Measurements from ENCODE around the gene MKS1. TPM values are rescaled to one million over a fixed set of nuclear protein-coding genes. Genes with fewer than 3 reads are reported as not detected.

The MKS1 gene
- polyA plus RNA-seq, 3 donors from 2014 or later: 1.6 to 7.9 (median 6.4) TPM

DNA sequence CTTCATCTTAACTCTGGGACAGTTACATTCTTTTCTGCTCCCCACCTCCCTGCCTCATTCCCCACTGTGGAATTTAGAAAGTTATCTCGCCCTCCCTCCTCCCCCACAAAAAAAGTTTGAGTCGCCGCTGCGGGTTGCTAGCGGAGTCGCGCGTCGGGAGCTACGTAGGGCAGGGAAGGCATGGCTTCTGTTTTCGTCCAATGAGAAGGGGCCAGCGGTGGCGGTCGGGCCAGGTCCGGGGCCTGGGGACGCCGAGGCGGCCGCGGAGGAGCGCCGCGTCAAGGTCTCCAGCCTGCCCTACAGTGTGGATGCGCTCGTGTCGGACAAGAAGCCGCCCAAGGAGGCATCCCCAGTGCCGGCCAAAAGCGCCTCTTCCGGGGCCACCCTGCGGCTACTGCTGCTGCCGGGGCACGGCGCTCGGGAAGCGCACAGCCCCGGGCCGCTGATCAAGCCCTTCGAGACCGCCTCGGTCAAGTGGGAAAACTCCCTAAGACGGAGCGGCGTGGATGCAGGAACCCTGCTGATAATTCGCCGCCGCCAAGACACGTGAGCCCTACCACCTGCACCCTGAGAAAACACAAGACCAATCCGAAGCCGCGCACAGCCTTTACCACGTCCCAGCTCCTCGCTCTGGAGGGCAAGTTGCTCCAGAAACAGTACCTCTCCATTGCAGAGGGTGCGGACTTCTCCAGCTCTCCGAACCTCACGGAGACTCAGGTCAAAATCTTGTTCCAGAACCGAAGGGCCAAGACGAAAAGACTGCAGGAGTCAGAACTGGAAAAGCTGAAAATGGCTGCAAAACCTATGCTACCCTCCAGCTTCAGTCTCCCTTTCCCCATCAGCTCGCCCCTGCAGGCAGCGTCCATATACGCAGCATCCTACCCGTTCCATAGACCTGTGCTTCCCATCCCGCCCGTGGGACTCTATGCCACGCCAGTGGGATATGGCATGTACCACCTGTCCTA, 61.9 kb downstream of the MKS1 start:
- Mint-ChIP-seq H3K36me3 (peaks cover 0 to 8% (median 5%) of the 10 kb centered on the region in 3 donors), H3K27ac (peak overlapping the region; percentile 87 to 97 (median 95)), H3K27me3 (ENCODE audit: low read depth in 3 of 3) (peaks cover 4 to 12% (median 5%) of the 10 kb centered on the region in 3 donors), H3K4me3 (peak overlapping the region; percentile 91 to 96 (median 93)), H3K9me3 (peaks cover 0 to 10% (median 0%) of the 10 kb centered on the region in 6 donors), H3K4me1 (peaks cover 60 to 82% of the 10 kb centered on the region in 2 donors)
- DNase-seq: peak; percentile 72 to 75 (median 74)

Other genes with a start within 250 kb of the MKS1 start
- 10 to 100 TPM; 35.8 to 54.1 (median 40.1) TPM for gene VEZF1, start 231.0 kb downstream of the MKS1 start, polyA plus RNA-seq
- gene SRSF1, start 212.0 kb downstream of the MKS1 start, polyA plus RNA-seq: 10 to 100 TPM; 42.5 to 69.6 (median 55.8) TPM
- 1 to 10 TPM in 1 of 3 donors, under 1 TPM in 2; 0.53 to 1.1 (median 0.90) TPM for gene DYNLL2, start 135.8 kb downstream of the MKS1 start, polyA plus RNA-seq
- gene OR4D1, start 70.9 kb downstream of the MKS1 start, polyA plus RNA-seq: 1 to 10 TPM; 1.4 to 2.3 (median 1.4) TPM
- gene OR4D2, start 52.3 kb downstream of the MKS1 start, polyA plus RNA-seq: under 1 TPM in 1 of 3 donors, not detected in 2; 0.11 TPM
- not detected for gene EPX, start 26.5 kb downstream of the MKS1 start, polyA plus RNA-seq
- under 1 TPM in 2 of 3 donors, not detected in 1; 0.09 to 0.22 TPM for gene LPO, start 19.3 kb upstream of the MKS1 start, polyA plus RNA-seq
- not detected for gene MPO, start 61.7 kb upstream of the MKS1 start, polyA plus RNA-seq
- 10 to 100 TPM in 1 of 3 donors, 1 to 10 TPM in 2; 7.1 to 32.1 (median 8.4) TPM for gene TSPOAP1, start 109.5 kb upstream of the MKS1 start, polyA plus RNA-seq
- 100 to 1,000 TPM; 133 to 170 (median 136) TPM for gene SUPT4H1, start 132.9 kb upstream of the MKS1 start, polyA plus RNA-seq
- 1 to 10 TPM in 2 of 3 donors, under 1 TPM in 1; 0.58 to 2.1 (median 1.3) TPM for gene RNF43, start 198.3 kb upstream of the MKS1 start, polyA plus RNA-seq